NCI-H187 (cell line): ENCODE measurements around the gene CYP2S1.

Experiments
- DNase-seq, 2 experiments: peaks; one replicate each; lab custom pipeline; 2025; lab: John Stamatoyannopoulos, UW

Gene CYP2S1

DNA sequence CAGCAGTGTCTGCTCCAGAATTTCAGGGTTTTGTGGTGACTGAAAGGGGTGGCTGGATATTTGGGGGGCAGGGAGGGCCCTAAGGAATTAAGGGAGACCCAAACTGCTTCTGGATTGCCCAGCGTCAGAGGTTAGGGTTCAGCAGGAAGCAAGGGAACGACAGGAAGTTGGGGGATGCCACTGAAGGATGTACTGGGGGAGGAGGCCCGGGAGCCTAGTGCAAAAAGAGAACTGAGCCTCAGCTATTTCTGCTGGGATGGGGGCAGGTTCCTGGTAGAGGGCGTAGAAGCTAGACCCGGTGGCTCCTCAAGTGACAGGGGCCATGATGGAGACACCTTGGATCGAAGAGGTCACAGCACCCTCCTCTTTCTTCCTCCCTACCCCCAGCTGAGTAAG lies 1.1 kb downstream of the CYP2S1 start:
- no peak for DNase-seq

DNA sequence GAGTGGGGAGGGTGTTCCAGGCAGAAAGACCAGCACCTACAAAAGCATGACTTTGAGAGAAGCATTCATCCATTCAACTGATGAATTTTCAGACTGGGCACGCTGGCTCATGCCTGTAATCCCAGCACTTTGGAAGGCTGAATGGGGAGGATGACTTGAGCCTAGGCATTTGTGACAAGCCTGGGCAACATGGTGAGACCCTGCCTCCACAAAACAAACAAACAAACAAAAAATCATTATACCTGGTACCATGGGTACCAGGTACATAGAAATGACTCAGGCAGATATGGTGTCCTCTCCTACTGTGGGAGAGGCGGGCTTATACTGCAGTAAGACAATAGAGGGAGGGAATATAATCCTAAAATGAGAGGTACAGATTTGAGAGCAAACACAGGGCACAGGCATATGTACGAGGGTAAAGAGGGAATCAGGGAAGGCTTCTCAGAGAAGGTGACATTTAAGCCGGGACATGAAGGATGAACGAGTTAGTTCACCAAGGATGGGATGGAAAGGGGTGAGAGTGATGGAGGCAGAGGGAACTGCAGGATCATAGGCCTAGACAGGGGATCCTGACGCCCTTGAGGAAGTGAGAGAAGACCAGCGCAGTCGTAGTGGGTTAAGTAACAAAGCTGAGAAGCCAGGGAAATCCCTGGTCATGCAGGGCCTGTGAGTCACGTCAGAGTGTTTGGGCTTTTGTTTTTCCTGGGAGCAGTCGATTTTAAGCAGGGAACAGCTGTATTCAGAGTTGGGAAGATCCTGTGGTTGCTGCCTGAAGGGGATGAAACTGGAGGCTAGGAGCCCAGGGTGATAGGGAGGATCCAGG lies 2.9 kb downstream of the CYP2S1 start:
- no peak for DNase-seq

DNA sequence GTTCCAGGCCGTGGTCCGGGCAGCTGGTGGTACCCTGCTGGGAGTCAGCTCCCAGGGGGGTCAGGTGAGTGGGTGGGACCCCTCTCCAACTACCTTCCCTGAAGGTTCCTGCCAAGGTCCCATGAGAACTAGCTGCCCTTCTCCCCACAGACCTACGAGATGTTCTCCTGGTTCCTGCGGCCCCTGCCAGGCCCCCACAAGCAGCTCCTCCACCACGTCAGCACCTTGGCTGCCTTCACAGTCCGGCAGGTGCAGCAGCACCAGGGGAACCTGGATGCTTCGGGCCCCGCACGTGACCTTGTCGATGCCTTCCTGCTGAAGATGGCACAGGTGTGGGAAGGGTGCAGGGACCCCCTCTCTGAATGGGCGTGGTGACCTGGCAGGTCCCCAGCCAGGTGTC lies 5.5 kb downstream of the CYP2S1 start:
- DNase-seq, result no peak

DNA sequence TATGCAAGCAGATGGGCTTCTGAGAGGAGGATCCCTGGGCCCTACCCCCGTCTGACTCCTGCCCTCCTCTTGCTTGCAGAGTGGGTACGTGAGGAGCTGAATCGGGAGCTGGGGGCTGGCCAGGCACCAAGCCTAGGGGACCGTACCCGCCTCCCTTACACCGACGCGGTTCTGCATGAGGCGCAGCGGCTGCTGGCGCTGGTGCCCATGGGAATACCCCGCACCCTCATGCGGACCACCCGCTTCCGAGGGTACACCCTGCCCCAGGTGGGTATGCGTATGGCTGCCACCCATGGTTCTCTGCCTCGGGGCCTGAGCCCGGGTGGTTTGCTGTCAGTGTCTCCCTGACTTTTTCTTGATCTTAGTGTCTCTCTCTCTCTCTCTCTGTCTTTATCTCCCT lies 10.4 kb downstream of the CYP2S1 start:
- no peak for DNase-seq

DNA sequence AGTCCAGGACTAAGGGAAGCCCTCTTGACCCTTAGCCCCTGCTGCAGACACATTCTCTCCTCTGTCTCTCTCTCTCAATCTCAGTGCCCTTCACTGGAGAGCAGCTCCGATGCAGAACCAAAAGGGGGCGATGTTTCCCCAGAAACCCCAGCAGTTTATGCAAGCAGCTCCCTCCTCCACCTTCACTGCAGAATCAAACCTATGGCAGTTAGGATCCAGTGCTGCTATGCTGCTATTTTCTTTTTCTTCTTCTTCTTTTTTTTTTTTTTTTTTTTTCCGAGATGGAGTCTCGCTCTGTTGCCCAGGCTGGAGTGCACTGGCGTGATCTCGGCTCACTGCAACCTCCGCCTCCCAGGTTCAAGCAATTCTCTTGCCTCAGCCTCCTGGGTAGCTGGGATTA lies 11.3 kb downstream of the CYP2S1 start:
- DNase-seq, result peak; percentile 5 to 17

DNA sequence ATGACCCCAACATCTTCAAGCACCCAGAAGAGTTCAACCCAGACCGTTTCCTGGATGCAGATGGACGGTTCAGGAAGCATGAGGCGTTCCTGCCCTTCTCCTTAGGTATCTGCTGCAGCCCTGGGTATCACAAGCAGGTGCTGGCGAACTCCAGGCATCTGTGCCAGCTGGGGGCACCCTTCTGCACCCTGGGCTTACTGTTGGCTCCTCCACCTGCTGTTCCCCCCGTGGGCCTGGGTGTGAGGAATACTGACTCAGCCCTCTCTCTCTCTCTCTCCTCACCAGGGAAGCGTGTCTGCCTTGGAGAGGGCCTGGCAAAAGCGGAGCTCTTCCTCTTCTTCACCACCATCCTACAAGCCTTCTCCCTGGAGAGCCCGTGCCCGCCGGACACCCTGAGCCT lies 13.0 kb downstream of the CYP2S1 start:
- no peak for DNase-seq

DNA sequence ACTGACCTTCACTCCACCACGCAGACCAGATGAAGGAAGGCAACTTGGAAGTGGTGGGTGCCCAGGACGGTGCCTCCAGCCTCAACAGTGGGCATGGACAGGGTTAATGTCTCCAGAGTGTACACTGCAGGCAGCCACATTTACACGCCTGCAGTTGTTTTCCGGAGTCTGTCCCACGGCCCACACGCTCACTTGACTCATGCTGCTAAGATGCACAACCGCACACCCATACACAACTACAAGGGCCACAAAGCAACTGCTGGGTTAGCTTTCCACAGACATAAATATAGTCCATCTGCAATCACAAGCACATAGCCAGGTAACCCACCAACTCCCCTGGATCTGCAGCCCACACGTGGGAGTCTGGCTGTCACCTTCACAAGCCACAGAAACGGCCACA lies 13.4 kb downstream of the CYP2S1 start:
- DNase-seq, result no peak

DNA sequence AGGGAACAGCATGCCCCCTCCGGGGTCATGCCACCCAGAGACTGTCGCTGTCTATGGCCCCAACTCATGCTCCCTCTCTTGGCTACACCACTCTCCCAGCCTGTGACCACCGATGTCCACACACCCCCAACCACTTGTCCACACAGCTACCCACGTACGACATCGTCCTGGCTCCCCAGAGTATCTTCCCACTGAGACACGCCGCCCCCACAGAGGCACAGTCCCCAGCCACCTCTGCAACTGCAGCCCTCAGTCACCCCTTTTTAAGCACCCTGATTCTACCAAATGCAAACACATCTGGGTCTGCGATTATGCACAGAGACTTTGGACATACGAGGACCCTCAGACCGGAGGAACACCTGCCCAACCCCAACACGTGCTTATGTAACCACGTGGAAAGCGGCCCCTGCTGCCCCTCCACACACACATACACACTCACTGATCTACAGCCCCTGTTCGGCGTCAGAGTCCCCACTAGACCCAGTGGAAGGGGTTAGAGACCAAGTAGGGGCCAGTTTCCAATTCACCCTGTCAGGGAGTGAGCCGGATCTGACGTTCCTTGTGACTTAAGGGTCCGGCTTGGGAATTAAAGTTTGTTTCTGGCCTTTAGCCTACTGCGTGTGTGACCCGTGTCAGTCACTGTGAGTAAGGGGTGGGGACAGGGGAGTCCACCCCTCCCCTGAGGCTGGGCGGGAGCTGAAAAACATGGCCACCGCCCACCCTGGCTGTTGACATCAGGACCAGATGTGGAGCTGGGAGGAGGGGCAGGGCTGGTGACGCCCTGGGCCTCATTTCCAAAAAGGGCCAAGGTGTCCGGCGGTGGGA lies 14.1 kb downstream of the CYP2S1 start:
- no peak for DNase-seq

DNA sequence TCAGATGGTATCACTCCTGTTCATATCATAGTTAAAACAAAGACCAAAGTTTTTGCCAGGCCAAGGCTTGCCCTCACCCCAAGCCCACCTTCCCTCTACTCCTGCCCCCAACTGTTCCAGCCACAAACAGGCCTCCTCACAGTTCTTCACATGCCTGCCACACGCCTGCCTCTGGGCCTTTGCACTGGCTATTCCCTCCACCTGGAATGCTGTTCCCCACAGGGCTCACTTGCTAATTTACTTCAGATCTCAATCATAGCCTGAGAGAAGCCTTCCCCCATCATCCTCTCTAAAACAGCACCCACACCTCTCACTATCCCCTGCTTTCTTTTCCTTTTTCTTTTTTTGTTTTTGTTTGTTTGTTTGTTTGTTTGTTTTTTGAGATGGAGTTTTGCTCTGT lies 21.1 kb downstream of the CYP2S1 start:
- DNase-seq, result no peak

DNA sequence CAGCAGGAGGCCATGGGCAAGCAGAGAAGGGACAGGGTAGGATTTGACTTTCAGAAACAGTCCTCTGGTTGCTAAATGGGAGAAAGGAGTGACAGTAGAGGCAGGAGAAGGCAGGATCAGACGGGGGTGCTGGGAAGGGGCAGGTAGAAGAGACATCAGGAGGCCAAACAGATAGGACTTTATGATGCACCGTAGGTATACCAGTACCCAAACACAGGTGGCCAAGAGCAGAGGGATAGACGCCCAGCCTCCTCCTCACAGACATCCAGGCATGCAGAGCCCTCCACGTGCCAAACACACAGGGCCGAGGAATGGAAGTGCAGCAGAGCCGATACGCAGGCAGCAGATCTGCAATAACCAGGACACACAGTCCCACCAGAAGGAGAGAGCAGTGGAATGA lies 24.7 kb downstream of the CYP2S1 start:
- no peak for DNase-seq

DNA sequence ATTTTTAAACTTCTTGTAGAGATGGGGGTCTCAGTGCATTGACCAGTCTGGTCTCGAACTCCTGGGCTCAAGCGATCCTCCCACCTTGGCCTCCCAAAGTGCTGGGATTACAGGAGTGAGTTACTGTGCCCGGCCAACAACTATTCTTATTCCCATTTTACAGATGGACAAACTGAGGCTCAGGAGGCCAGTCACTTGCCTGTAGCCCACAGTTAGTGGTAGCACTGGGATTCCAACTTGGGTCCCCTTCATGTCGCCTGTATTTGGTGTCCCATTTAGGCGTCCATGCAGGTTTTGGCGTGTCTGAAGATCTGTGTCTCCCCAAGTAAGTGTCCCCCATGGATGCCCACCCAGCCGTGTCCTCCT lies 25.2 kb downstream of the CYP2S1 start:
- no peak for DNase-seq

DNA sequence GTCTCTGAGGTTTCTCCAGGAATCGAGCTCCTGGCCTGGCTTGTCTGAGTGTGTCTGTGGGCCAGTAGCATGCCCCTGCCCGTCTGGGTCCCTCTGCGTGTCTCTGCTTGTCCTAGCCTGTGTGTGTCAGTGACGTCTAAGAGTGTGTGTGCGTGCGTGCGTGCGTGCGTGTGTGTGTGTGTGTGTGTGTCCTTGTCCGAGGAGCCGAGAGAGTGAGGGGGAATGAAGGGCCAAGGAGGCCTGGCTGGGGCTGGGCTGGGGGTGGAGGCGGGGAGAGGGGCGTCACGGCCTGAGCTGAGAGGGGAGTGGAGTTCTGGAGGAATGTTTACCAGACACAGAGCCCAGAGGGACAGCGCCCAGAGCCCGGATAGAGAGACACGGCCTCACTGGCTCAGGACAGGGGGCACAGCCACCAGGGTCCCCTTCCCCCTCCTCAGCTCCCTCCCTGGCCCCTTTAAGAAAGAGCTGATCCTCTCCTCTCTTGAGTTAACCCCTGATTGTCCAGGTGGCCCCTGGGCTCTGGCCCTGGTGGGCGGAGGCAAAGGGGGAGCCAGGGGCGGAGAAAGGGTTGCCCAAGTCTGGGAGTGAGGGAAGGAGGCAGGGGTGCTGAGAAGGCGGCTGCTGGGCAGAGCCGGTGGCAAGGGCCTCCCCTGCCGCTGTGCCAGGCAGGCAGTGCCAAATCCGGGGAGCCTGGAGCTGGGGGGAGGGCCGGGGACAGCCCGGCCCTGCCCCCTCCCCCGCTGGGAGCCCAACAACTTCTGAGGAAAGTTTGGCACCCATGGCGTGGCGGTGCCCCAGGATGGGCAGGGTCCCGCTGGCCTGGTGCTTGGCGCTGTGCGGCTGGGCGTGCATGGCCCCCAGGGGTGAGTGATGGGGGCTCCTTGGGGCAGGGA lies 25.8 kb downstream of the CYP2S1 start, which contains the start of gene AXL:
AXL (plus strand) TSS at position 609 of the 893 bp plus-strand sequence; CDS start at position 779, 170 bp downstream.
- DNase-seq, result no peak

DNA sequence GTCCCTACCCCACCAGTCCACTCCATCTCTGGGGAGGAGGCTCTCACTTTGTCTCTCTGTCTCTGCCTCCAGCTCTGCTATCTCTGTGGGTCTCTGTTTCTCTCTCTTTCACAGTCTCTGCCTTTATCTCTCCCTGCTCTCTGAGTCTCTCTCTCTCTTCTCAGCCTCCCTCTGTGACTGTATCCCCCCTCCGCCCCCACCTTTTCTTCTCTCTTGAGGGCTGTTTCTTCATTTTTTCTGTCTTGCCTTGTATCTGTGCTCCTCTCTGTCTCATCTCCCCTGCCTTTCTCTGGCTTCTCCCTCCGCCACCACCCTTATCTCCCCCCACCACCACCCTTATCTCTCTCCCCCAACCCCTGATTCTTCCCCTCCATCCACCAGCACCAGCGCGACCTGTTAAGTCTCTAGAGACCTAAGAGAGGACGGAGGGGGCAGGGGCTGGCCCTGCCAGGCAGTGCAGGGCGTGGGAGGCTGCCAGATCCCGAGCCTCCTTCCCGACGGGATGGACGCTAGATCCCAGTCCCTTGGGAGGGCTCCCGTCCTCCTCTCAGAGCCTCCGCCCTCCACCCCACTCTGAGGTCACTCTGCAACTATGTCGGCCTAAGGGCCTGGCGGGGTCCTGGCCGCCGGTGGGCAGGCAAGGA lies 27.0 kb downstream of the CYP2S1 start:
- DNase-seq, result no peak

DNA sequence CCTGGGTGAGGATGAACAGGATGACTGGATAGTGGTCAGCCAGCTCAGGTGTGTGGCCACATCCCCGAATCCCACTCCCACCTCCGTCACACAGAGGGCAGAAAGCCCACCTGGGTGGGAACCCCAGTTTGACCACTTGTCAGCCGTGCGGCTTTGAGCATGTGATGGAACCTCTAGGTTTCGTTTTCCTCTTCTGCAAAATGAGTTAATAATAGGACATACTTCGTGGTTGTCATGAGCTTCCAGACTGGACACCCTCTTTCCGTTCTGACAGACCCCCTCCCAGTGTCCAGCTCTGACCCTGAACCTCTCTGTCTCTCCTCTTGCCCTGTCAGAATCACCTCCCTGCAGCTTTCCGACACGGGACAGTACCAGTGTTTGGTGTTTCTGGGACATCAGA lies 27.8 kb downstream of the CYP2S1 start:
- no peak for DNase-seq

DNA sequence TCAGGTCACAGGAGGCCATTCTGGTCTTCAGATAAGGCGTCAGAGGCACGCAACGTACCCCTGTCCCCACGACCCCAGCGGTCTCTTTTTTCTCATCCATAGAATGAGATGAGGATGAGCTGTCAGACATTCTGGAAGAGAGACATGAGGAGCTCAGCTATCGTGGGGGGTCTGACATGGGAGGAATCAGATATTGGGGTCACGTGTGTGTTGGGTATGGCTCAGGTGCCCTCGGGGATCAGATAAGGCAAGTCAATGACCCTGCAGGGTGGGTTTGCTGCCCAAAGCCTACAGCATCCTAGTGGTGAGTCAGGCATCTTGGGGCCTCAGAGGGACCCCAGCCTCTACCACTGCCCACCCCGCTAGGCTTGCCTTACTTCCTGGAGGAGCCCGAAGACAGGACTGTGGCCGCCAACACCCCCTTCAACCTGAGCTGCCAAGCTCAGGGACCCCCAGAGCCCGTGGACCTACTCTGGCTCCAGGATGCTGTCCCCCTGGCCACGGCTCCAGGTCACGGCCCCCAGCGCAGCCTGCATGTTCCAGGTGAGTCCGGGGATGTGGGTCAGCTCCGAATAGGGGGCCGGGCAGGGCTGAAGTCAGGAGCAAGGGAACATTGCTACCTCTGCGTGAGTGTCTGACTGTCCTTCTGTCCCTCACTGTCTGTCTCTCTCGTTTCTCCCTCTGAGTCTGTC lies 28.6 kb downstream of the CYP2S1 start:
- DNase-seq, result no peak

DNA sequence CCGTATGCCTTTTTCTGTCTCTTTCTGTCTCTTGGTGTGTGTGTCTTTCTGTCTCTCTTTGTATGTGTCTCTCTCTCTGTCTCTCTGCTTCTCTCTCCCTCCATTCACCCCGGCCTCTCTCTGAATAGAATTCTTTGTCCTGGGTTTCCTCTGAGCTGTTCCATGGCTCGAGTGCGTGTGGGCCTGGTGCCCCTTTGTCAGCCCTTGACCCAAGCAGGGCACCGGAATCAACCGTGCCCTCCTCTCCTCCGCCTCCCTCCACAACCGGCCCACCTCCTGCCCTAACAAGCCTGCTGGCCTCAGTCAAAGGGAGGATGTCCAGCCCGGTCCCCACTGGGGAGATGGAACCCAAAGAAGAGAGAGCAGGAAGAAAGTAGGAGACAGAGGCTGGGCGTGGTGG lies 29.2 kb downstream of the CYP2S1 start:
- no peak for DNase-seq

DNA sequence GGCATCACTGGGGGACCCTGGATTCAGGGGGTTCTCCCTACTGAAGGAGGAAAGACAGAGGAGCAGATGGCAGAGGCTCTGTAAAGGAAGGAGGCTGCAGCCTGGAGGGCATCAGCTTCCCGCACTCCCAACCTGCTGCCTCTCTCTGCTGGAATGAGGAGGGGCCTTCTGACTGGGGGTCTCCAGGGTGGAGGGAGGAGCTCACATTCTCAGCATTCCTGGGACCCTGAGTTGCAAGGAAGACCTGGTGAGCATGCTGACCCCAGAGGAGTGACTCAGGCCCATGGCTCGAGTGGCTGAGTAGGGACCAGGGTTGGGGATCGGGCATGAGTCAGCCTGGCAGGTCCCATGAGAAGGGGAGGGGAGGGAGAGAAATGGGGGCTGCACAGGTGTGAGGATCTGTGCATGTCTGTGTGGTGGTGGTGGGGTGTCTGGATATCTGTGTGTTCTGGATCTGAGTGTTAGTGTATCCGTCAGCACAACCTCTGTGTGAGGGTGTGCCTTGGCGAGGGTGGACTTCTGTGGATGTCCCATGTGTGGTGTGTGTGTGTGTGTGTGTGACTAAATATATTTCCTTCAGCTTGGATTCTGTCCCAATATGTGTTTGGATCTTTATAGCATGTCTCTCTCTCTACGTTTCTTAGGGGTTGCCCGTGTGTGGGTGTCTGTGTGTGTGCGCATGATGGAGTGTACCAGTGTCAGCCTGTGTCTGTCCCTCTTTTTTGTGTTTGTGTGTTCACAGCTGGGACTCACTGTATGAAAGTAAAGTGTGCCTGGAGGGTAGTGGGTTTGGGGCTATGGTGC lies 30.6 kb downstream of the CYP2S1 start:
- no peak for DNase-seq

DNA sequence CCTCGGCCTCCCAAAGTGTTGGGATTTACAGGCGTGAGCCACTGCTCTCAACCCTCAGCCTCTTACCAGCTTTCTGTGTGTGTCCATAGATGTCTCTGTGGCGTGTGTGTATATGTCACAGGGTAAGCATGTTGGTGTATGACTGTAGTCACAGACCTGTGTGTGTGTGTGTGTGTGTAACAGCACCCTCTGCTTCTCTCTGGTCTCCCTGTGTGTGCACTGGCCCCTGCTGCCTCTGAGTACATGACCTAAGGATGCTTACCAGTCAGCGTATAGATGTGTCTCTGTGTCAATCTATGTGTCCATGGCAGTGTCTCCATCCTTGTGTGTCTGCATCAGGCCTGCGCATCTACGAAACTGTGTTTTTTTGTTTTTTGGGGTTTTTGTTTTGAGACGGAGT lies 31.6 kb downstream of the CYP2S1 start:
- DNase-seq, result no peak

DNA sequence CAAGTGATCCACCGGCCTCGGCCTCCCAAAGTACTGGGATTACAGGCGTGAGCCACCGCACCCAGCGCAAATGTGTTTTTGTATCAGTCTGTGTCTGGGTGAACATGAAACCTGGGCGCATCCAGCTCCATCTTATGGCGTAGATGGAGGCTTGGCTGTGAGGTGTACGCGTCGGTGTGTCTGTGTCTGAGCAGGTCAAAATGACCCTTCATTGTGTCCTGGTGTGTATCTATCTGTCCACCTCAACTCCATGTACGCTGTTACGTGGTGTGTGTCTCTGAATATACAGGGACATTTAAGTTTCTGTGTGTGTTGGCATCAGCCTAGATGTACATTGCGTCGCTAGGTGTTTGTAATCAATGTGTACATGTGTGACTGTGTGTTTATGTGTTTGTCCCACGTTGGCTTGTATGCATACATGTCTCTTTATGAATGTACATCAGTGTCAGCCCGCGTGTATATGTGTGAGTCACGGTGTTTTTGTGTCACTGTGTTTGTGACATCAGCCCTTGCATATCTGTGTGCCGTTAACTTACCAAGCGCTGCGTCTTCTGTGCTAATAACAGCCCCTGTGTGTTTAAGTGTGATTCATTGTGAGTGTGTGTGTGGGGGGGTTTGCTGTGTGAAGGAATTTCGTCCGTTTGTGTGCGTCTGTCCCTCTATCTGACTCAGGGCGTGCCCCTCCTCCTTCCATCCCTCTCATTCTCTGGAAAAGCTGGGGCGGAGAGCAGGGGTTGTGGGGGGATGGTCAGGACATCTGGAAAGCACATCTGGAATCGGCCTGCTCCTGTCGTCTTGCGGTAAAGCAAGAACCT lies 32.4 kb downstream of the CYP2S1 start:
- no peak for DNase-seq
